Vagina (tissue), 2 donors: ENCODE data around the gene EPB41L2. TPM values are rescaled to one million over a fixed set of nuclear protein-coding genes. Genes with fewer than 3 reads are reported as not detected.
"Not testable (repeated sequence)": the region's sequence is repeated elsewhere in the genome, so short reads cannot be mapped to it uniquely, and the experiment has no call there.

ENCODE experiments used
- DNase-seq, 2 donors: peaks; one replicate each; pipeline ENCODE4 v3.0.0-alpha.2; 2017; ENCODE audit errors: extremely low spot score in 2 of 2
- H3K27ac ChIP-seq: fragments of 200-600 bp; sonication (generic); one replicate; pipeline ENCODE4 v1.5.1; 2019
- H3K27me3 ChIP-seq: fragments of 200-600 bp; sonication (generic); one replicate; pipeline ENCODE4 v1.5.1; 2019
- H3K36me3 ChIP-seq, 2 donors: fragments of 200-600 bp; sonication (generic); one replicate each; pipeline ENCODE4 v1.5.1; 2017 to 2019
- H3K4me1 ChIP-seq: fragments of 200-600 bp; sonication (generic); one replicate; pipeline ENCODE4 v1.5.1; 2019
- H3K4me3 ChIP-seq, 2 donors: fragments of 200-600 bp; sonication (generic); 1 replicate in 1 of 2; 2 replicates in 1 of 2; pipeline ENCODE4 v1.5.1; 2016 to 2019
- H3K9me3 ChIP-seq: fragments of 200-600 bp; sonication (generic); one replicate; pipeline ENCODE4 v1.5.1; 2019
- CTCF ChIP-seq, 3 experiments: fragments of 450-650 bp in 2 of 3; fragments of 200-600 bp in 1 of 3; sonication (generic) in 1 of 3; IDR thresholded peaks; one replicate each; pipeline ENCODE4 v1.5.1; 2017 to 2019; ENCODE audit warnings: antibody characterized with exemption in 3 of 3, mild to moderate bottlenecking in 2 of 3, moderate library complexity in 2 of 3
- POLR2A ChIP-seq, 2 donors: fragments of 450-650 bp; IDR thresholded peaks; one replicate each; pipeline ENCODE4 v1.6.1; 2017; ENCODE audit warnings: antibody characterized with exemption in 2 of 2, mild to moderate bottlenecking in 2 of 2, moderate library complexity in 2 of 2
- POLR2AphosphoS5 ChIP-seq, 2 donors: sonication (generic); formaldehyde crosslinking; IDR thresholded peaks; one replicate each; pipeline ENCODE4 v1.9.0; 2017; ENCODE audit warnings: antibody characterized with exemption in 2 of 2, mild to moderate bottlenecking in 2 of 2, low read depth in 1 of 2; ENCODE audit not compliant: insufficient read depth in 1 of 2
- intact Hi-C: fragments of 100-400 bp; cut with DNase I; formaldehyde crosslinking; loops from one replicate; pipeline ENCODE4 v1.15.1; 2023
- total RNA-seq: library from RNA; depleted of rRNA; stranded (reverse); fragments of >200 nt; gene quantifications from one replicate; pipeline ENCODE4 v1.2.3, GENCODE V29; 2016

The EPB41L2 gene
- total RNA-seq, 1 donor from 2014 or later, result 96.7 TPM

- no peak for DNase-seq
- intact Hi-C loops, result no loop called here
- H3K27ac ChIP-seq, result no peak overlapping the region
- no peaks in the 10 kb centered on the region for H3K27me3 ChIP-seq
- H3K9me3 ChIP-seq, result no peaks in the 10 kb centered on the region
- H3K36me3 ChIP-seq, result no peaks in the 10 kb centered on the region
- peaks cover 15% of the 10 kb centered on the region for H3K4me1 ChIP-seq
- TF ChIP-seq POLR2AphosphoS5 (IDR thresholded peaks at IDR 0.05; ENCODE audit: insufficient read depth in 1 of 2, low read depth in 1 of 2) (no peak), POLR2A (IDR thresholded peaks at IDR 0.05) (no peak), CTCF (IDR thresholded peaks at IDR 0.05) (no peak)
- H3K4me3 ChIP-seq, result no peak overlapping the region
These were observed 135.7 kb downstream of the EPB41L2 start for GRCh38 chr6:130927305-130927704.

- intact Hi-C loops, result no loop called here
- no peak for DNase-seq
- no peaks in the 10 kb centered on the region for H3K9me3 ChIP-seq
- H3K27ac ChIP-seq, result no peak overlapping the region
- peaks cover 4% of the 10 kb centered on the region for H3K4me1 ChIP-seq
- no peaks in the 10 kb centered on the region for H3K36me3 ChIP-seq
- no peak for TF ChIP-seq CTCF (IDR thresholded peaks at IDR 0.05)
- no peak for TF ChIP-seq POLR2AphosphoS5 (IDR thresholded peaks at IDR 0.05; ENCODE audit: insufficient read depth in 1 of 2, low read depth in 1 of 2)
- no peak for TF ChIP-seq POLR2A (IDR thresholded peaks at IDR 0.05)
- H3K4me3 ChIP-seq, result no peak overlapping the region
- no peaks in the 10 kb centered on the region for H3K27me3 ChIP-seq
These were observed 139.7 kb downstream of the EPB41L2 start for GRCh38 chr6:130923350-130923749.

GRCh38 chr6:130922922-130923321 lies 140.1 kb downstream of the EPB41L2 start:
- no peaks in the 10 kb centered on the region for H3K36me3 ChIP-seq
- no peak for TF ChIP-seq POLR2A (IDR thresholded peaks at IDR 0.05)
- TF ChIP-seq POLR2AphosphoS5 (IDR thresholded peaks at IDR 0.05; ENCODE audit: insufficient read depth in 1 of 2, low read depth in 1 of 2), result no peak
- no peak for TF ChIP-seq CTCF (IDR thresholded peaks at IDR 0.05)

DNA sequence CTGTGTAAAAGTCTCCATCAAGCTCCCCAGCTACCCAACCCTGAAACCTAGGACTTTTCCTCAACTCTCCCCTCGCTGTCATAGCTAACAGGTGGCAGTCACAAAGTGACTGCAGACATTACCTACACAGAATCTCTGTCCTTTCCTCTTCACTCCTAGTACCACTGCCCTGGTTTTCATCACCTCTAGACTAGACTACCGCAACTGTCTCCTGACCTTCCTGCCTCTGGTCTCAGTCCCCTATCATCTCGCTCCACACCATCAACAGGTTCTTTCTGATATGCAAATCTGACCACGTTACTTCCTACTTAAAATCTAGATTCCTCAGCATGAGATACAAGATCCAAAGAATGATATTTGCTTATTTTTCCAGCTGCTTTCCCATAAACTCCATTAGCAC lies 142.1 kb downstream of the EPB41L2 start:
- H3K4me3 ChIP-seq, result no peak overlapping the region
- no peak for DNase-seq
- H3K27me3 ChIP-seq, result no peaks in the 10 kb centered on the region
- intact Hi-C loops, result no loop called here
- no peaks in the 10 kb centered on the region for H3K4me1 ChIP-seq
- TF ChIP-seq CTCF (IDR thresholded peaks at IDR 0.05), result no peak
- no peak overlapping the region for H3K27ac ChIP-seq
- no peaks in the 10 kb centered on the region for H3K9me3 ChIP-seq
- no peaks in the 10 kb centered on the region for H3K36me3 ChIP-seq

More at GRCh38 chr6:130922922-130923321, 140.1 kb downstream of the EPB41L2 start:
- H3K27me3 ChIP-seq, result no peaks in the 10 kb centered on the region
- no peak overlapping the region for H3K4me3 ChIP-seq
- H3K4me1 ChIP-seq, result no peaks in the 10 kb centered on the region
- H3K9me3 ChIP-seq, result no peaks in the 10 kb centered on the region
- no peak overlapping the region for H3K27ac ChIP-seq
- no peak for DNase-seq
- intact Hi-C loops, result no loop called here

DNA sequence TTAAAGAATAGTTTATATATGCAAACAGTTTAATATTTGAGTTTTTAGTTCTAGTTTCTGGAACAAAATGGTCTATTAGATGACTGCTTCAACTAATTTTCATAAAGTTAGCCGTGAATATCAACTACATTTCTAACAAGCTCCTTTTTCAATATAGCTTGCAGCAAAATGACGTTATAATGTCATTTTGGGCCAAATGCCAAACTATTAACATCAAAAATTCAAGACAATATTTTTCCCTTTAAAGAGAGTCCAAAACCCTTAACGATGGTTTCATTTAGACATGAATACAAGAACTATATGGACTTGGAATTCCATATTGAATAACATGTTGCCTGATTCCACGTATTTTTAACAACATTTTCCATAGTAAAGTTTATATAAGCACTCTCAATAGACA lies 144.9 kb downstream of the EPB41L2 start:
- H3K9me3 ChIP-seq, result no peaks in the 10 kb centered on the region
- intact Hi-C loops, result no loop called here
- no peaks in the 10 kb centered on the region for H3K36me3 ChIP-seq
- H3K27ac ChIP-seq, result no peak overlapping the region
- no peak overlapping the region for H3K4me3 ChIP-seq
- H3K4me1 ChIP-seq, result no peaks in the 10 kb centered on the region
- TF ChIP-seq POLR2A (IDR thresholded peaks at IDR 0.05) (no peak), CTCF (IDR thresholded peaks at IDR 0.05) (no peak), POLR2AphosphoS5 (IDR thresholded peaks at IDR 0.05; ENCODE audit: insufficient read depth in 1 of 2, low read depth in 1 of 2) (no peak)
- H3K27me3 ChIP-seq, result no peaks in the 10 kb centered on the region
- no peak for DNase-seq

GRCh38 chr6:130915606-130916005 lies 147.4 kb downstream of the EPB41L2 start:
- DNase-seq, H3K9me3 ChIP-seq, H3K27me3 ChIP-seq, intact Hi-C loops, H3K27ac ChIP-seq, H3K36me3 ChIP-seq, H3K4me3 ChIP-seq, H3K4me1 ChIP-seq: not testable (repeated sequence)
